ENCODE measurements around the gene KRT17.
"Not testable (repeated sequence)": the region's sequence is repeated elsewhere in the genome, so short reads cannot be mapped to it uniquely, and the experiment has no call there.

KRT17 gene

GRCh38 chr17:41633556-41634199 is 9.3 kb upstream of the KRT17 start:
- DNase-seq: no peak

DNA sequence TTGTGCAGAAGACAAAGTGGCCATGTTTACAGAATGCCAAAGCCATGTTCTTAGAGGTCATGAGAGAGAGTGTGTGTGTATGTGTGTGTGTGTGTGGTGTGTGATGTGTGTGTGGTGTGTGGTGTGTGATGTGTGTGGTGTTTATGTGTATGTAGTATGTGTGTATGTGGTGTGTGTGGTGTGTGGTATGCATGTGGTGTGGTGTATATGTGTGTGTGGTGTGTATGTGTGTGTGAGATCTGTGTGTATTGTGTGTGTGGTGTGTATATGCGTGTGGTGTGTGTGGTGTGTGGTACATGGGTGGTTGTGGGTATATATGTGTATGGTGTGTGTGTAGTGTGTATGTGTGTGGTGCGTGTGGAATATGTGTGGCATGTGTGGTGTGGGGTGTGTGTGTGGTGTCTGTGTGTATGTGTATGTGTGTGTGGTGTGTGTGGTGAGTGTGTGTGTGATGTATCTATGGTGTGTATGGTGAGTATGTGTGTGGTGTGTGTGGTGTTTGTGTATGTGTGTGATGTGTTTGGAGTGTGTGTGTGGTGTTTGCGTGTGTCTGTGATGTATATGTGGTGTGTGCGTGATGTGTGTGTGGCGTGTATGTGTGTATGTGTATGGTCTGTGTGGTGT is 8.2 kb upstream of the KRT17 start:
- no peak for DNase-seq

DNA sequence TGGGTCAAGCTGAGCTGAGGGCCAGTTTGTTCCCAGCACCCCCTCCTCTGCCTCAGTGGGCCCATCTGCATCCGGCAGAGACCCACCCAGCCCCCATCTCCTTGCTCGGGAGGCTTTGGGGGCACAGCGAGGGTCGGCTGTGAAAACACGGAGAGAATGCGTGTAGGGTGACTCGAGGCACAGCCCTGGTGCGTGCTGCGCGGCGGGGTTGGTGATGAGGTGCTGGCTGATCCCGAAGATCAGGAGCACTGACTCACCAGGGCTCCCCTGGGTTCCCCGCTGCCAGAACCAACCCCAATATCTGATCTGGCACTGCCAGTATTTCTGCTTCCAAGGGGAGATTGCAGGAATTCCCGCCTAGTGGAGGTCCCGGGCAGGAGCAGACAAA is 7.5 kb upstream of the KRT17 start:
- DNase-seq: no peak

DNA sequence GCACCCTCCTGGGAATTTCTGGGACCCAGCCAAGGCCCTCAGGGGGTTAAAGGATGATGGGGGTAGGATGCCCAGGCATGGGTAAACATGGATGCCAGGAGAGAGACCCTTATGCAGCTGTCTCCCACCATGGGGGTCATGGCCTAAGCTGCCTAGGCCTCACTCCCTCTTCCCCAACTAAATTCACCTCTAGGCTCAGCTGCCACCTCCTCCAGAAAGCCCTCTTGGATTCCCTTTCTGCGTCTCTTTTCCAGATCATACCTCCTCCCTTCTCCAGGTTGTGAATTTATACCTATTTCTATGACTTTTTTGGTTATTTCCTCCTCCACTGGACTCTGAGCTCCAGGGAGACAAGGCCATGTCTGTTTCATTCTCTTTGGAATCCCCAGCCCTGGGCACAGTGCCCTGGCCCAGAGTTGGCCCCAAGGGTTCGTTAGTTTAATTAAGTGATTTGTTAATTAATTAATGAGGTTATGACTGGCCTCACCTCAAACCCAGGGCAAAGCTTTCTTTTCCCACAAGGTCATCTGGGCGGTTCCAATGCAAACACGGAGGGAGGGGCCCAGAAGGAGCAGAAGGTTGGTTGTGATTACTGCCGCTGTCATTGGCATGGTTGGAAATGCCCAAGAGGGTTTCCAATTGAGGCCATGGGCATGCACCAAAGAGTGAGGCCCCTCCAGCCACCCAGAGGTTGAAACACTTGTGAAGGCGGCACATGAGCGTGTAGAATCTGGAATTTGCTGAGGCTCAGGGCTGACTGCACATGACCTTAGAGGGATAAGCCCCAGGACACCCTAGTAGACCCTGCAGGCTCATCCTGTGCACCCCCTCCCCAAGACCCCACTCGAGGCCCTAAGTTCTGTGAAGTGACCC is 6.9 kb upstream of the KRT17 start:
- DNase-seq: no peak

GRCh38 chr17:41629826-41630670 is 5.7 kb upstream of the KRT17 start:
- no peak for DNase-seq

GRCh38 chr17:41629316-41629715 is 4.9 kb upstream of the KRT17 start:
- DNase-seq: no peak

DNA sequence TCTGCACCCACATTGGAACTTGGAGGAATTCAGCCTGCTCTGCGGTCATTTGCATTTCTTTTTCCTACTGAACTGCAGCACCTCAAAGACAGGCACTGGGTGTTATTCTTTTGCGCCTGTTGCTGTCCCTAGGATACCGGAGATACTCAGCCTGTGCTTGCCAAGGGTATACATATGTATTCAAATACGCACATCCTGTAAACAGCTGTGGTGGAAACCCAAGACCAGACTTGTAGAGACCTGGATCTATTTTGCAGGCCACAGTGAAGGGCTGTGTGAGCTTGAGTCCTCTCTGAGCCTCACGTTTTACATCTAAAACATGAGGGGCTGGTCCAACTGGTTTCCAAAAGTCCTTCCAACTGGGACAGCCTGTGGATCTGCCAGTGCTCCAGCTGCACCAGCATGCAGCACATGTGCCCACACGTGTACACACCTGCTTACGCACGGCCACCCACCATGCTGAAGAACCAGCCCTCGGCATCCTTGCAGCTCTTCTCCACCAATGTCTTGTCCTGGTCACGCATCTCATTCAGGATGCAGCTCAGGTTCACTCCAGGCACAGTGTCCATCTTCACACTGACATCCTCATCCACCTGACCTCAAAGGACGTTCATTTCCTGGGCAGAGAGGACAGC is 4.4 kb upstream of the KRT17 start:
- not testable (repeated sequence) for DNase-seq

- DNase-seq: not testable (repeated sequence)
Measured at GRCh38 chr17:41628073-41628370, 3.6 kb upstream of the KRT17 start.

DNA sequence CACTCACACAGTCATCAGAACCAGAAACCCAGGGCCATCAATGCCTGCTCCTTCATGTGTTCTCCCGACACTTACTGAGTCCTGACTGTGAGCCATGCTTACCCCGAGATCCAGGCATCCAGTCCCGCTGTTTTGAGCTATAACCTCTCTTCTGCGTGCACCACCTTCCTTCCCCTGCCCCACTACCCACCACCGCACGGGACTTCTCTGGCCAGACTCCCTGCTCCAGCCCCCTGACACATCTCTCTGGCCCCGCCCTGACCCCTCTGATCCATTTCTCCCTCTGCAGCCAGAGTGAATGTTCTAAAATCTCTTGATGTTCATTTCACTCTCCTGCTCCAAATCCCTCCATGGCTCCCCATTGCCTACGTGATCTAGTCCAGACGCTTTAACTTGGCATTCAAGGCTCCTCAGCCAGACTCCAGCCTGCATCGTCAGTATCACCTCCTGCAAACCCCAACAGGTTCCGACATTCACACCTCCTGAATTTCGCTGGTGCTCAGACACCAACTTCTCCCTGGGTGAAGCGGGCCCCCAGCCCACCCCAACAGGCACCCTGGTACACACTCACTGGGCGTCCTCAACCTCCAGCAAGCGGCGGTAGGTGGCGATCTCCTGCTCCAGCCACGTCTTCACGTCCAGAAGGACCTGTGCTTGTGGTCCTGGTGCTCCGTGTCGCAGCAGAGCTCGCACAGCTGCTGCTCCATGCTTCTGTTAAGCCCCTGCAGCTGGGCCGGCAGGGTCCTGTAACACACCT is 3.1 kb upstream of the KRT17 start:
- no peak for DNase-seq

- not testable (repeated sequence) for DNase-seq
Measured at GRCh38 chr17:41626914-41627295, 2.5 kb upstream of the KRT17 start.

- DNase-seq: not testable (repeated sequence)
Measured at GRCh38 chr17:41626028-41626913, 1.9 kb upstream of the KRT17 start.

GRCh38 chr17:41625602-41626001 is 1.2 kb upstream of the KRT17 start:
- no peak for DNase-seq

DNA sequence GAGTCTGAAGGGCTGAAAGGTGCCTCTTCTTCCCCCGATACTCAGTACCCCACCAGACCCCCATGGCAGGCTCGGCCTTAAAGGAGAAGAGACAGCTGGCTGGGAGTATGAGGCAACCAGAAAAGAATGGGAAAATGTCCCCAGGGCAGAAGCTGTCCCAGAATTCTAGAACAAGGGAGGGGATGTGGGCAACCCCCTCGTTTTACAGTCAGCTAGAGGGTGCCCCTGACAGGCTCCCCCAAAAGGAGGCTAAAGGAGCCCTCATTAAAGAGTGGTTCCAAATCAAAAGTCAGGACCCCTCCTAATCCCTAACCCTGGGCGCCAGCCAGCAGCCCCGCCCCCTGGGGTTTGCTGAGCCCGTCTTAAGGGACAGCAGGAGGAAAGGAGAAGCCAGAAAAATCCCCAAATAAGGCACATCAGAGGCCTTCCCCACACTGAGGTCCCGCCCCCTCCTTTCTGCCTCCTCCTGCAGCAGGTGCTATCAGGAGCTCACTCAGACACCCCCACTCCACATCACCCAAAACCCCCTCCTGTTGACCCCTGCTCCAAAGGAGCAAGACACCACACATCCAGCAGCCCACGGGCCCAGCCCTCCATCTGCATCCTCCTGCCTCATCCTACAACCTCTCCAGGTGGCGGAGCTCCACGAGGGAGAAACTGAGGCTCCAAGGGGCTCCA is 1.1 kb downstream of the KRT17 start:
- DNase-seq: not testable (repeated sequence)

DNA sequence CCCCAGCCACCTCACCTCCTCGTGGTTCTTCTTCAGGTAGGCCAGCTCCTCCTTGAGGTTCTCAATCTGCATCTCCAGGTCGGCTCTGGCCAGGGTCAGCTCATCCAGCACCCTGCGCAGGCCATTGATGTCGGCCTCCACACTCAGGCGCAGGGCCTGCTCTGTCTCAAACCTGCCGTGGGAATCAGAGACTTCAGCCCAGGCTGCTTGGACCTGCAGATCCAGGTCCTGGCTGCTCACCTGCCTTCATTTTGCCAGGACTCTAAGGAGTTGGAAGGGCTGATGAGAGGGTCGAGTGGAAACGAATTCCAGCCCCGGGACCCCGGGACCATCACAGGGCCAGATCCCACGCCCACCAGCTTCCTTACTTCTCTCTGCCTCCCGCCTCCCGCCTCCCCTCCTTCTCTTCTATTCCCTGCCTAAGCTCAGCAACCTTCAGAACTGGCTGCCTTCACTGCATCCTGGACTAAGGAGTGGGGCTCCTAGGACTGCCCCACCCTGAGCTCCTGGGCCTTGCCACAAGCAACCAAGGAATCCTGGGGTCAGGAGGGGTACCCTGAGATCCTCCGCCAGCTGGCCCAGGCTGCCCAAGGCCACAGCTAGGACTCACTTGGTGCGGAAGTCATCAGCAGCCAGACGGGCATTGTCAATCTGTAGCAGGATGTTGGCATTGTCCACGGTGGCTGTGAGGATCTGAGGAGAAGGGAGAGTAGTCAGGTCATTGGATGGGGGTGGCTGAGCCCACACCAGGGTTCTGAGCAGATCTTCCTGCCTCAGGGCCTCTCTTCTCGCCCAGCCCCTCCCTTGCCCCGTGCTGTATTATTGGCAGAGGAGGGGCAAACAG is 1.8 kb downstream of the KRT17 start:
- DNase-seq: not testable (repeated sequence)

DNA sequence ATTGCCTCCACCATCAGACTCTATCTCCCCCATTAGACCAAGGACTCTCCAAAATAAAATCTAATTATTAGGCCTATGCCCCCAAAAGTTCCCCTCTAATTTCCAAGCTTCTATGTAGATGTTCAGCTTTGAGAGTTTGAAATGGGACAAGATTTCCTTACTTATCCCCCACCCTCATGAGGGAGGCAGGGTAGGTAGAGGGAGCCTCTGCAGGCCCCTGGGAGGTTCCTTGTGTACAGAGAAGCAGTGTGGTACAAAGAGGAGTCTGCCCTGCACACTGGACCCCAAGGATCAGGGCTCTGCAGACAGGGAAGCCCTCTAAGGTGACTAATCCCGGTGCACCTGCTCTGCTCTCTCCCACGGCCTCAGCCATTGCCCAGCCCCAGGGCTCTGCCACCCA is 2.5 kb downstream of the KRT17 start:
- no peak for DNase-seq

DNA sequence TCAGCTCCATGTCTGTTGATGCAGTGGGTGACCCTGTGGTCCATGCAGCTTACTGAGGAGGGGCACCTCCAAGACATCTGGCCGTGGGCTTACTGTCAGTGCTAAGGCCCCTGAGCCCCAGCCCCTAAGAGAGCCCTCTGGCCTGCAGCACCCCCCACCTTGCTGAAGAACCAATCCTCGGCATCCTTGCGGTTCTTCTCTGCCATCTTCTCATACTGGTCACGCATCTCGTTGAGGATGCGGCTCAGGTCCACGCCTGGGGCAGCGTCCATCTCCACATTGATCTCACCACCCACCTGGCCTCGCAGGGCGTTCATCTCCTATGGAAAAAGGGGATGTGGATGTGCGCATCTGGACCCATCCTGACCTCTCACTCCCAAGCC is 2.9 kb downstream of the KRT17 start:
- not testable (repeated sequence) for DNase-seq

GRCh38 chr17:41620583-41621434 is 3.6 kb downstream of the KRT17 start:
- no peak for DNase-seq

- not testable (repeated sequence) for DNase-seq
Measured at GRCh38 chr17:41619927-41620582, 4.3 kb downstream of the KRT17 start.

All from T-helper 1 cell (primary cell).